ENCODE measurements around the gene RORC.
"Not testable (repeated sequence)": the region's sequence is repeated elsewhere in the genome, so short reads cannot be mapped to it uniquely, and the experiment has no call there.

RORC gene

GRCh38 chr1:151777317-151777716, 54.3 kb downstream of the RORC start:
- Histone ChIP-seq H3K4me3 (no peak overlapping the region), H3K27ac (no peak overlapping the region)
- no peak for DNase-seq (ENCODE audit: low spot score)
- TF ChIP-seq CTCF (IDR thresholded peaks at IDR 0.05), result no peak

GRCh38 chr1:151776665-151777062, 54.9 kb downstream of the RORC start:
- TF ChIP-seq CTCF (IDR thresholded peaks at IDR 0.05), result no peak

GRCh38 chr1:151775894-151776664, 55.5 kb downstream of the RORC start:
- TF ChIP-seq CTCF (IDR thresholded peaks at IDR 0.05), result no peak
- no peak overlapping the region for H3K4me3 ChIP-seq
- H3K27ac ChIP-seq, result no peak overlapping the region
- no peak for DNase-seq (ENCODE audit: low spot score)

More at GRCh38 chr1:151776665-151777062, 54.9 kb downstream of the RORC start:
- Histone ChIP-seq H3K27ac (no peak overlapping the region), H3K4me3 (no peak overlapping the region)
- no peak for DNase-seq (ENCODE audit: low spot score)

GRCh38 chr1:151774256-151774922, 57.2 kb downstream of the RORC start:
- DNase-seq (ENCODE audit: low spot score), result no peak
- Histone ChIP-seq H3K4me3 (no peak overlapping the region), H3K27ac (no peak overlapping the region)
- no peak for TF ChIP-seq CTCF (IDR thresholded peaks at IDR 0.05)

GRCh38 chr1:151773702-151774101, 57.9 kb downstream of the RORC start:
- no peak for DNase-seq (ENCODE audit: low spot score)
- H3K4me3 ChIP-seq, result no peak overlapping the region
- TF ChIP-seq CTCF (IDR thresholded peaks at IDR 0.05), result no peak
- no peak overlapping the region for H3K27ac ChIP-seq

GRCh38 chr1:151769270-151769669, 62.3 kb downstream of the RORC start:
- not testable (repeated sequence) for H3K27ac ChIP-seq; H3K4me3 ChIP-seq; DNase-seq (ENCODE audit: low spot score)

- not testable (repeated sequence) for H3K27ac ChIP-seq; DNase-seq (ENCODE audit: low spot score); H3K4me3 ChIP-seq
These were observed 63.1 kb downstream of the RORC start for GRCh38 chr1:151768351-151769066.

Data from coronary artery (tissue), 2 donors.